Stromal cell of bone marrow (primary cell): Measurements from ENCODE around the gene PAPPA2.

Experiments
- DNase-seq: peaks from one replicate; pipeline ENCODE4 v3.0.0-alpha.2; 2012; ENCODE audit warnings: low read depth

PAPPA2 gene

GRCh38 chr1:176811511-176812288 lies 348.7 kb downstream of the PAPPA2 start:
- no peak for DNase-seq

- no peak for DNase-seq
Measured at GRCh38 chr1:176815621-176816020, 352.6 kb downstream of the PAPPA2 start.

GRCh38 chr1:176816232-176816631 lies 353.3 kb downstream of the PAPPA2 start:
- no peak for DNase-seq

- DNase-seq: peak; percentile 8
Measured at GRCh38 chr1:176820391-176821031, 357.5 kb downstream of the PAPPA2 start.

- DNase-seq: no peak
Measured at GRCh38 chr1:176826265-176826664, 363.3 kb downstream of the PAPPA2 start.

GRCh38 chr1:176829261-176829660 lies 366.3 kb downstream of the PAPPA2 start:
- DNase-seq: no peak

GRCh38 chr1:176831150-176831549 lies 368.2 kb downstream of the PAPPA2 start:
- no peak for DNase-seq

GRCh38 chr1:176837708-176838107 lies 374.7 kb downstream of the PAPPA2 start:
- no peak for DNase-seq

GRCh38 chr1:176838276-176838995 lies 375.5 kb downstream of the PAPPA2 start:
- no peak for DNase-seq

GRCh38 chr1:176839216-176839615 lies 376.2 kb downstream of the PAPPA2 start:
- DNase-seq: no peak

GRCh38 chr1:176841238-176841637 lies 378.3 kb downstream of the PAPPA2 start:
- DNase-seq: no peak

GRCh38 chr1:176843352-176844297 lies 380.6 kb downstream of the PAPPA2 start:
- peak; percentile 52 for DNase-seq

- DNase-seq: no peak
Measured at GRCh38 chr1:176847052-176847451, 384.1 kb downstream of the PAPPA2 start.

- no peak for DNase-seq
Measured at GRCh38 chr1:176849281-176849680, 386.3 kb downstream of the PAPPA2 start.

- DNase-seq: no peak
Measured at GRCh38 chr1:176850871-176851270, 387.9 kb downstream of the PAPPA2 start.

GRCh38 chr1:176852124-176852523 lies 389.1 kb downstream of the PAPPA2 start:
- DNase-seq: no peak

- no peak for DNase-seq
Measured at GRCh38 chr1:176853503-176853902, 390.5 kb downstream of the PAPPA2 start.

- no peak for DNase-seq
Measured at GRCh38 chr1:176854121-176854520, 391.1 kb downstream of the PAPPA2 start.

GRCh38 chr1:176854758-176855745 lies 392.1 kb downstream of the PAPPA2 start:
- DNase-seq: no peak

- DNase-seq: no peak
Measured at GRCh38 chr1:176857632-176858031, 394.7 kb downstream of the PAPPA2 start.
